H1 (cell line): Measurements from ENCODE around the gene KIAA1614. TPM values are rescaled to one million over a fixed set of nuclear protein-coding genes. Genes with fewer than 3 reads are reported as not detected.

Experiments used
- CTCF ChIA-PET: fragments of 300-600 bp; sonication (Branson Sonifier 250); formaldehyde crosslinking; loops from one replicate; lab custom pipeline; 2021; ENCODE audit not compliant: partially characterized antibody; lab: Charles Lee
- POLR2A ChIA-PET: fragments of 300-600 bp; sonication (Branson Sonifier 250); formaldehyde crosslinking; loops from one replicate; lab custom pipeline; 2021; ENCODE audit warnings: inconsistent platforms; ENCODE audit not compliant: partially characterized antibody; lab: Charles Lee
- DNase-seq, 2 experiments: peaks; one replicate each; pipeline versions ENCODE4 v3.0.0 to v3.0.0-alpha.2; 2010 to 2022; ENCODE audit warnings: low spot score in 2 of 2, low read depth in 1 of 2, mixed read lengths in 1 of 2
- FAIRE-seq: peaks from 2 replicates; lab custom pipeline; 2011; peaks lifted over from hg19 to GRCh38; lab: Jason Lieb, UNC
- H2AFZ ChIP-seq: 2 replicates; pipeline ENCODE4 v1.8.1; 2012; ENCODE audit warnings: low read length, inconsistent platforms
- H2AK5ac ChIP-seq: 2 replicates; pipeline ENCODE4 v1.6.1; 2013; ENCODE audit warnings: low read depth, low read length
- H2BK120ac ChIP-seq: replicated peaks from 2 replicates; pipeline ENCODE3; 2013; ENCODE audit warnings: low read depth, low read length, inconsistent platforms
- H2BK12ac ChIP-seq: 2 replicates; pipeline ENCODE4 v1.6.1; 2013; ENCODE audit warnings: low read depth, low read length
- H2BK15ac ChIP-seq: 2 replicates; pipeline ENCODE4 v1.6.1; 2013; ENCODE audit warnings: low read length
- H2BK20ac ChIP-seq: 2 replicates; pipeline ENCODE4 v1.6.1; 2013; ENCODE audit warnings: low read length
- H2BK5ac ChIP-seq: 2 replicates; pipeline ENCODE4 v1.6.1; 2013; ENCODE audit warnings: low read depth, low read length
- H3K14ac ChIP-seq: 2 replicates; pipeline ENCODE4 v1.6.1; 2013; ENCODE audit warnings: inconsistent platforms; ENCODE audit not compliant: insufficient read length
- H3K18ac ChIP-seq: 2 replicates; pipeline ENCODE4 v1.6.1; 2013; ENCODE audit warnings: low read length; ENCODE audit errors: extremely low read depth
- H3K23ac ChIP-seq: 2 replicates; pipeline ENCODE4 v1.6.1; 2013; ENCODE audit warnings: inconsistent platforms; ENCODE audit not compliant: insufficient read length
- H3K23me2 ChIP-seq: 2 replicates; pipeline ENCODE4 v1.6.1; 2013; ENCODE audit warnings: low read depth, low read length
- H3K27ac ChIP-seq: 2 replicates; pipeline ENCODE4 v1.6.1; 2011; ENCODE audit warnings: low read depth, low read length, inconsistent platforms
- H3K27me3 ChIP-seq, 4 experiments: replicated peaks in 1 of 4; 1 replicate in 1 of 4; 2 replicates in 3 of 4; pipeline versions ENCODE4 v1.6.1 to v1.8.1; 2011 to 2013; ENCODE audit warnings: low read length in 3 of 4, mild to moderate bottlenecking in 3 of 4, inconsistent platforms in 2 of 4, mixed read lengths in 2 of 4, moderate library complexity in 1 of 4; ENCODE audit not compliant: control insufficient read depth in 3 of 4, insufficient read depth in 3 of 4; ENCODE audit errors: extremely low read depth in 1 of 4
- H3K36me3 ChIP-seq, 4 experiments: 2 replicates each; pipeline versions ENCODE4 v1.6.1 to v1.8.1; 2011 to 2013; ENCODE audit warnings: mild to moderate bottlenecking in 4 of 4, low read length in 3 of 4, moderate library complexity in 2 of 4, control low read depth in 1 of 4, inconsistent platforms in 1 of 4; ENCODE audit not compliant: insufficient read depth in 4 of 4, control insufficient read depth in 2 of 4
- H3K4ac ChIP-seq: replicated peaks from 2 replicates; pipeline ENCODE3; 2013; ENCODE audit warnings: low read length, low read depth, mixed read lengths, inconsistent platforms; ENCODE audit not compliant: insufficient read length
- H3K4me1 ChIP-seq, 4 experiments: replicated peaks in 1 of 4; 1 replicate in 1 of 4; 2 replicates in 3 of 4; pipeline versions ENCODE4 v1.6.1 to v1.8.1; 2011 to 2013; ENCODE audit warnings: low read length in 3 of 4, inconsistent platforms in 2 of 4, mixed read lengths in 1 of 4; ENCODE audit not compliant: insufficient read depth in 4 of 4, control insufficient read depth in 3 of 4
- H3K4me2 ChIP-seq, 2 experiments: 2 replicates each; pipeline versions ENCODE4 v1.6.1 to v1.8.1; 2011 to 2013; ENCODE audit warnings: low read depth in 2 of 2, low read length in 2 of 2, control low read depth in 1 of 2, inconsistent platforms in 1 of 2, mild to moderate bottlenecking in 1 of 2; ENCODE audit not compliant: insufficient read depth in 1 of 2
- H3K4me3 ChIP-seq, 4 experiments: fragments of 200-600, 300-600 bp in 1 of 4; sonication (generic), shearing (Covaris generic), sonication (Bioruptor Twin) in 1 of 4; 2 replicates each; pipeline versions ENCODE4 v1.5.1 to v1.8.1; 2011 to 2016; ENCODE audit warnings: low read length in 4 of 4, low read depth in 3 of 4, control low read depth in 2 of 4, inconsistent platforms in 2 of 4, mild to moderate bottlenecking in 2 of 4, mixed read lengths in 1 of 4, moderate library complexity in 1 of 4; ENCODE audit not compliant: insufficient read depth in 2 of 4; ENCODE audit errors: extremely low read depth in 1 of 4
- H3K56ac ChIP-seq: replicated peaks from 2 replicates; pipeline ENCODE3; 2013; ENCODE audit warnings: low read depth, mild to moderate bottlenecking, mixed read lengths, low read length, inconsistent platforms; ENCODE audit not compliant: insufficient read length
- H3K79me1 ChIP-seq: 2 replicates; pipeline ENCODE4 v1.6.1; 2013; ENCODE audit warnings: low read depth, low read length, control low read depth
- H3K79me2 ChIP-seq, 2 experiments: 2 replicates each; pipeline versions ENCODE4 v1.6.1 to v1.8.1; 2012 to 2013; ENCODE audit warnings: low read length in 2 of 2, mild to moderate bottlenecking in 2 of 2, inconsistent platforms in 1 of 2; ENCODE audit not compliant: insufficient read depth in 2 of 2, control insufficient read depth in 1 of 2
- H3K9ac ChIP-seq, 4 experiments: replicated peaks in 1 of 4; 1 replicate in 1 of 4; 2 replicates in 3 of 4; pipeline versions ENCODE4 v1.6.1 to v1.8.1; 2011 to 2013; ENCODE audit warnings: low read depth in 3 of 4, low read length in 3 of 4, control low read depth in 2 of 4, mild to moderate bottlenecking in 2 of 4, moderate library complexity in 2 of 4, inconsistent platforms in 1 of 4; ENCODE audit errors: extremely low read depth in 1 of 4
- H3K9me3 ChIP-seq, 2 experiments: 2 replicates each; pipeline versions ENCODE4 v1.6.1 to v1.8.1; 2012 to 2013; ENCODE audit warnings: mild to moderate bottlenecking in 2 of 2, moderate library complexity in 2 of 2, control low read depth in 1 of 2, inconsistent platforms in 1 of 2, low read depth in 1 of 2, low read length in 1 of 2, mixed read lengths in 1 of 2; ENCODE audit not compliant: insufficient read depth in 2 of 2
- H4K20me1 ChIP-seq, 2 experiments: replicated peaks in 1 of 2; 2 replicates each; pipeline versions ENCODE3 to v1.8.1; 2011 to 2013; ENCODE audit warnings: inconsistent platforms in 2 of 2, low read length in 2 of 2, mild to moderate bottlenecking in 1 of 2; ENCODE audit not compliant: insufficient read depth in 2 of 2, control insufficient read depth in 1 of 2
- H4K5ac ChIP-seq: 2 replicates; pipeline ENCODE4 v1.6.1; 2013; ENCODE audit warnings: low read length, low read depth, mixed read lengths, inconsistent platforms; ENCODE audit not compliant: insufficient read length
- H4K8ac ChIP-seq: 2 replicates; pipeline ENCODE4 v1.8.0; 2013; ENCODE audit warnings: mild to moderate bottlenecking, moderate library complexity, low read length, inconsistent platforms; ENCODE audit not compliant: insufficient read depth; ENCODE audit errors: extremely low read depth
- H4K91ac ChIP-seq: replicated peaks from 2 replicates; pipeline ENCODE3; 2013; ENCODE audit warnings: low read length, mixed read lengths, inconsistent platforms; ENCODE audit not compliant: insufficient read length
- ASH2L ChIP-seq: fragments of 200-600, 300-600 bp; sonication (generic); IDR thresholded peaks from one replicate; pipeline ENCODE4 v1.7.1; 2017; ENCODE audit warnings: low read length
- BACH1 ChIP-seq: IDR thresholded peaks from 2 replicates; pipeline ENCODE4 v1.6.1; 2012; ENCODE audit warnings: low read length, improper control_type of control experiment
- CTBP2 ChIP-seq: IDR thresholded peaks from 2 replicates; pipeline ENCODE4 v1.7.0; 2011; ENCODE audit warnings: borderline replicate concordance, mild to moderate bottlenecking, moderate library complexity, mixed read lengths, low read length; ENCODE audit not compliant: insufficient read depth, insufficient read length
- JUN ChIP-seq: IDR thresholded peaks from 2 replicates; pipeline ENCODE4 v1.6.1; 2011; ENCODE audit warnings: low read depth, mild to moderate bottlenecking, improper control_type of control experiment, low read length
- NRF1 ChIP-seq: IDR thresholded peaks from 2 replicates; pipeline ENCODE4 v1.6.1; 2011; ENCODE audit warnings: mild to moderate bottlenecking, low read depth, low read length, improper control_type of control experiment
- RXRA ChIP-seq: IDR thresholded peaks from 2 replicates; pipeline ENCODE4 v1.6.1; 2011; ENCODE audit warnings: low read depth, mild to moderate bottlenecking, low read length, moderate library complexity; ENCODE audit not compliant: insufficient read depth
- YY1 ChIP-seq: IDR thresholded peaks from 2 replicates; pipeline ENCODE4 v1.6.1; 2011; ENCODE audit warnings: low read depth, mild to moderate bottlenecking, low read length
- WGBS, 2 experiments: shearing (Covaris generic) in 1 of 2; methylation state at CpG; one replicate each; pipeline versions ENCODE4 v1.1.6 to v1.1.7; 2013 to 2015; ENCODE audit warnings: low lambda C conversion rate in 2 of 2, mixed read lengths in 2 of 2, inconsistent platforms in 1 of 2, low coverage in 1 of 2, missing lambda C conversion rate in 1 of 2; ENCODE audit not compliant: insufficient replicate concordance in 2 of 2, insufficient coverage in 1 of 2, insufficient read length in 1 of 2; ENCODE audit errors: extremely low coverage in 1 of 2, missing lambda C conversion rate in 1 of 2; 5-methylcytosine and 5-hydroxymethylcytosine counted together
- polyA plus RNA-seq, 7 experiments: library from polyadenylated mRNA; depleted of rRNA in 3 of 7; stranded (reverse) in 5 of 7; unstranded in 2 of 7; fragments of >200 nt in 5 of 7; fragments of 200-250 nt in 2 of 7; gene quantifications; 1 replicate in 5 of 7; 2 replicates in 1 of 7; 4 replicates in 1 of 7; pipeline versions ENCODE4 v1.2.1 to v1.2.3, GENCODE V29; 2011 to 2013; ENCODE audit warnings: missing spikeins in 2 of 7, mixed read lengths in 2 of 7
- total RNA-seq: library from RNA; stranded (reverse); fragmentation: NEBNext Ultra II Directional; extraction: Animal tissue kit (Norgen Biotek cat#: 25700); gene quantifications from 2 replicates; pipeline ENCODE4 v1.2.1, GENCODE V29; 2021
- TF ChIP-seq, protein P1 (sequence below): IDR thresholded peaks from 2 replicates; pipeline ENCODE4 v1.6.1; 2011; ENCODE audit warnings: low read depth, mild to moderate bottlenecking, low read length; ENCODE audit not compliant: insufficient read depth

Gene KIAA1614
- total and polyA plus RNA-seq, 2 of the 8 experiments (the other 6 are each of a cell fraction or from before 2014, with no cell fraction given), result 1.3 to 3.1 TPM

DNA sequence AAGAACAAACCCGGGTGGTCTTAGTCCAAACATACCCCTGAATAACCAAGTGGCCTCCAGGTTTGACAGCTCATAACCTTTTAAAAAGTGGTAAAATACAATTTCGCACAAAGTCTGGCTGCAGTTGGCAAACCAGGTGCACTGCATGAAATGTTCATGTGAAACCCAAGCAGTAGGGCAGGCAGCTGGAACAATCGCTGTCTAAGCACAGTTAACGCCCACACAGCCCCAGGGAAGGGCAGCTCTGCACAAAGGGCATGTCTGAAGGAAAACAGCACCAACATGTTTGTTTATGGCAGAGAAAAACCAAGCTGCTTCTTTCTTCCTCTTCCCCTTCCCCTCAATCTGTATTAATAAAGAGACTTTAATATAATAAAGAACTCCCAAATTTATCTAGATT, 49.5 kb downstream of the KIAA1614 start:
- no peaks in the 10 kb centered on the region for H3K27me3 ChIP-seq
- H3K79me1 ChIP-seq, result 0 out of 2 replicates have a peak, but pooled peaks cover 6% of the 10 kb centered on the region
- H2BK5ac ChIP-seq, result no peak overlapping the region
- H3K27ac ChIP-seq, result no peak overlapping the region
- H3K9me3 ChIP-seq, result peaks cover 0 to 3% of the 10 kb centered on the region in 2 experiments; a peak in 1 of 4 replicates
- H3K4ac ChIP-seq, result no peak overlapping the region
- H3K4me1 ChIP-seq, result no peaks in the 10 kb centered on the region
- H2BK20ac ChIP-seq, result no peak overlapping the region
- H2BK12ac ChIP-seq, result no peak overlapping the region
- H4K8ac ChIP-seq, result no peak overlapping the region
- H2AFZ ChIP-seq, result no peak overlapping the region
- H3K56ac ChIP-seq, result no peak overlapping the region
- no peak overlapping the region for H4K5ac ChIP-seq
- no peak overlapping the region for H3K14ac ChIP-seq
- H3K23ac ChIP-seq, result no peak overlapping the region
- TF ChIP-seq BACH1, result no peak
- no peak for TF ChIP-seq YY1
- TF ChIP-seq, protein P1, sequence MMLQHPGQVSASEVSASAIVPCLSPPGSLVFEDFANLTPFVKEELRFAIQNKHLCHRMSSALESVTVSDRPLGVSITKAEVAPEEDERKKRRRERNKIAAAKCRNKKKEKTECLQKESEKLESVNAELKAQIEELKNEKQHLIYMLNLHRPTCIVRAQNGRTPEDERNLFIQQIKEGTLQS, result no peak
- no peak for TF ChIP-seq JUN
- no peak for TF ChIP-seq CTBP2
- no peak for TF ChIP-seq ASH2L
- no peak for TF ChIP-seq NRF1
- TF ChIP-seq RXRA, result no peak
- DNase-seq (no peak), FAIRE-seq (no peak)
- H3K79me2 ChIP-seq, result no peaks in the 10 kb centered on the region
- peaks cover 0 to 5% of the 10 kb centered on the region in 2 experiments for H4K20me1 ChIP-seq
- no peak overlapping the region for H3K4me2 ChIP-seq
- no peak overlapping the region for H3K4me3 ChIP-seq
- H2BK120ac ChIP-seq, result no peak overlapping the region
- no peak overlapping the region for H3K18ac ChIP-seq
- CTCF ChIA-PET, result interaction anchor here (0.9 to 1.2 kb wide), 4 partner anchors 14 to 446 kb away, joined by 3 to 6 read pairs (median 3); no protein-coding TSS in a partner anchor
- no peaks in the 10 kb centered on the region for H3K23me2 ChIP-seq
- no peak overlapping the region for H2BK15ac ChIP-seq
- WGBS, 2 experiments, result 91% methylated on average over 4 of the region's 4 CpGs; no CpG with 5 or more reads in 1 of the 2 experiments
- POLR2A ChIA-PET, result interaction anchor here (1.0 kb wide), 1 partner anchor 9 kb away, joined by 3 read pairs; no protein-coding TSS in a partner anchor
- no peak overlapping the region for H4K91ac ChIP-seq
- H3K9ac ChIP-seq, result no peak overlapping the region
- H3K36me3 ChIP-seq, result peaks cover 0 to 23% (median 5%) of the 10 kb centered on the region in 4 experiments; a peak in 5 of 8 replicates
- H2AK5ac ChIP-seq, result no peak overlapping the region
